Thoracic aorta (tissue), 2 donors: ENCODE measurements around the gene COL6A3. TPM values are rescaled to one million over a fixed set of nuclear protein-coding genes. Genes with fewer than 3 reads are reported as not detected.
"Not testable (repeated sequence)": the region's sequence is repeated elsewhere in the genome, so short reads cannot be mapped to it uniquely, and the experiment has no call there.

ENCODE experiments used
- ATAC-seq: fragments of 150-250 bp; one replicate; pipeline ENCODE4 v1.8.0; 2017; ENCODE audit warnings: low read depth; ENCODE audit not compliant: insufficient number of reproducible peaks, low FRiP score
- DNase-seq: peaks from one replicate; pipeline ENCODE4 v3.0.0-alpha.2; 2020; ENCODE audit warnings: low spot score
- H3K27ac ChIP-seq, 2 donors: fragments of 200-600 bp; sonication (generic); 1 replicate in 1 of 2; 2 replicates in 1 of 2; pipeline ENCODE4 v1.5.1; 2016; ENCODE audit warnings: mild to moderate bottlenecking in 2 of 2, moderate library complexity in 2 of 2
- H3K27me3 ChIP-seq: fragments of 200-600 bp; sonication (generic); replicated peaks from 2 replicates; pipeline ENCODE4 v1.6.0; 2016; ENCODE audit warnings: mild to moderate bottlenecking; ENCODE audit not compliant: insufficient read depth
- H3K36me3 ChIP-seq: fragments of 200-600 bp; sonication (generic); one replicate; pipeline ENCODE4 v1.5.1; 2016
- H3K4me1 ChIP-seq, 2 donors: fragments of 200-600 bp; sonication (generic); 1 replicate in 1 of 2; 2 replicates in 1 of 2; pipeline versions ENCODE4 v1.5.1 to v1.6.0; 2016; ENCODE audit warnings: low read depth in 2 of 2, mild to moderate bottlenecking in 1 of 2; ENCODE audit not compliant: control insufficient read depth in 1 of 2
- H3K4me3 ChIP-seq: fragments of 200-600 bp; sonication (generic); 2 replicates; pipeline ENCODE4 v1.5.1; 2016; ENCODE audit warnings: mild to moderate bottlenecking
- H3K9me3 ChIP-seq: fragments of 200-600 bp; sonication (generic); 2 replicates; pipeline ENCODE4 v1.5.1; 2016
- total RNA-seq, 2 donors: library from RNA; depleted of rRNA; stranded (reverse); fragments of >200 nt; gene quantifications; one replicate each; pipeline versions ENCODE4 v1.1.0 to v1.2.3, GENCODE V29; 2016
- TF ChIP-seq, protein P1 (sequence below): fragments of 200-600 bp; sonication (generic); IDR thresholded peaks from one replicate; pipeline ENCODE4 v1.5.1; 2019; ENCODE audit warnings: antibody characterized with exemption

The COL6A3 gene
- total RNA-seq, 2 donors from 2014 or later: 118 to 155 TPM

DNA sequence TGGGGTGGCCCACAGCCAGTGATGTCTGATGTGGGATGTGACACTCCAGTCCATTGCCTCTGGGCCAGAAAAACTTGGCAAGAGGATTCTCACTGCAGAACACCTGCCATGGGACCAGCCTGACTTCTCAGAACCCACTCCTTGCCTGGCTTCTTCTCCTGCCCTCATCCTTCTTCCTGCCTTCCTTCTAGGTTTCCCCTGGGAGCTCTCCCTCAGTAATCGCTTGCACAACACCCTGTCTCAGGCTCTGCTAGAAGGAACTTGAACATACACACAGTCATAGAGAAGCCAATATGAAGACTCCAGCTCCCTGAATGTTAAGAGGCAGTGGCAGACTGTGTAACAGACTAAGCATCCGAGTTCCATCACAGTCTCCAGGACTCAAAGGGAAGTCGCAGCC, 4.3 kb upstream of the COL6A3 start:
- no peak for ATAC-seq
- TF ChIP-seq, protein P1, sequence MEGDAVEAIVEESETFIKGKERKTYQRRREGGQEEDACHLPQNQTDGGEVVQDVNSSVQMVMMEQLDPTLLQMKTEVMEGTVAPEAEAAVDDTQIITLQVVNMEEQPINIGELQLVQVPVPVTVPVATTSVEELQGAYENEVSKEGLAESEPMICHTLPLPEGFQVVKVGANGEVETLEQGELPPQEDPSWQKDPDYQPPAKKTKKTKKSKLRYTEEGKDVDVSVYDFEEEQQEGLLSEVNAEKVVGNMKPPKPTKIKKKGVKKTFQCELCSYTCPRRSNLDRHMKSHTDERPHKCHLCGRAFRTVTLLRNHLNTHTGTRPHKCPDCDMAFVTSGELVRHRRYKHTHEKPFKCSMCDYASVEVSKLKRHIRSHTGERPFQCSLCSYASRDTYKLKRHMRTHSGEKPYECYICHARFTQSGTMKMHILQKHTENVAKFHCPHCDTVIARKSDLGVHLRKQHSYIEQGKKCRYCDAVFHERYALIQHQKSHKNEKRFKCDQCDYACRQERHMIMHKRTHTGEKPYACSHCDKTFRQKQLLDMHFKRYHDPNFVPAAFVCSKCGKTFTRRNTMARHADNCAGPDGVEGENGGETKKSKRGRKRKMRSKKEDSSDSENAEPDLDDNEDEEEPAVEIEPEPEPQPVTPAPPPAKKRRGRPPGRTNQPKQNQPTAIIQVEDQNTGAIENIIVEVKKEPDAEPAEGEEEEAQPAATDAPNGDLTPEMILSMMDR: no peak

GRCh38 chr2:237412988-237413776, 782 bp downstream of the COL6A3 start:
- DNase-seq (no peak), ATAC-seq (no peak)
- H3K27ac ChIP-seq: peak overlapping the region; percentile 46 to 77
- H3K9me3 ChIP-seq: no peaks in the 10 kb centered on the region
- TF ChIP-seq, protein P1: no peak
- peaks cover 9 to 52% of the 10 kb centered on the region in 2 donors for H3K4me1 ChIP-seq
- peak overlapping the region; percentile 74 for H3K4me3 ChIP-seq
- no peaks in the 10 kb centered on the region for H3K36me3 ChIP-seq
- H3K27me3 ChIP-seq: no peaks in the 10 kb centered on the region

More for the DNA sequence above, 4.3 kb upstream of the COL6A3 start:
- H3K27ac ChIP-seq: no peak overlapping the region
- H3K4me3 ChIP-seq: no peak overlapping the region
- peaks cover 11 to 18% of the 10 kb centered on the region in 2 donors for H3K4me1 ChIP-seq
- H3K27me3 ChIP-seq: no peaks in the 10 kb centered on the region
- no peaks in the 10 kb centered on the region for H3K36me3 ChIP-seq
- DNase-seq: no peak
- no peaks in the 10 kb centered on the region for H3K9me3 ChIP-seq

DNA sequence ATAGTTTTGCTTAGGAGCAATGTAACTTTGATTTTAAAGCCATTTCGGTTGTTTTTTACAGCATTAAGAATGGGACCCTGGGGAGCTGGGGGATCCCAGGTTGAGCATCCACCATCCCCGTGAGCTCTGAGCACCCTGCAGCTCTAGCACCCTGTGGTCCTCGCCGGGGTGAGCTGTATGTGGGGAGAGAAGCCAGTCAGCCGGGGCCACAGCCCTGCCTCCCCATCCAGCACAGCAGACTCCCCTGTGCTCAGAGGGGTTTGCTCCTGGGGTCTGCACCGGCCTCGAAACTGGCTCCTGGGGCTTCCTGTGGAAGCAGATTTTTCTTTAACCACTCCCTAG, 1.3 kb downstream of the COL6A3 start:
- TF ChIP-seq, protein P1: no peak
- Histone ChIP-seq H3K36me3 (no peaks in the 10 kb centered on the region), H3K4me1 (peaks cover 12 to 57% of the 10 kb centered on the region in 2 donors), H3K27me3 (no peaks in the 10 kb centered on the region), H3K4me3 (peak overlapping the region; percentile 74), H3K27ac (peak overlapping the region; percentile 46 to 77), H3K9me3 (no peaks in the 10 kb centered on the region)
- DNase-seq (no peak), ATAC-seq (no peak)

DNA sequence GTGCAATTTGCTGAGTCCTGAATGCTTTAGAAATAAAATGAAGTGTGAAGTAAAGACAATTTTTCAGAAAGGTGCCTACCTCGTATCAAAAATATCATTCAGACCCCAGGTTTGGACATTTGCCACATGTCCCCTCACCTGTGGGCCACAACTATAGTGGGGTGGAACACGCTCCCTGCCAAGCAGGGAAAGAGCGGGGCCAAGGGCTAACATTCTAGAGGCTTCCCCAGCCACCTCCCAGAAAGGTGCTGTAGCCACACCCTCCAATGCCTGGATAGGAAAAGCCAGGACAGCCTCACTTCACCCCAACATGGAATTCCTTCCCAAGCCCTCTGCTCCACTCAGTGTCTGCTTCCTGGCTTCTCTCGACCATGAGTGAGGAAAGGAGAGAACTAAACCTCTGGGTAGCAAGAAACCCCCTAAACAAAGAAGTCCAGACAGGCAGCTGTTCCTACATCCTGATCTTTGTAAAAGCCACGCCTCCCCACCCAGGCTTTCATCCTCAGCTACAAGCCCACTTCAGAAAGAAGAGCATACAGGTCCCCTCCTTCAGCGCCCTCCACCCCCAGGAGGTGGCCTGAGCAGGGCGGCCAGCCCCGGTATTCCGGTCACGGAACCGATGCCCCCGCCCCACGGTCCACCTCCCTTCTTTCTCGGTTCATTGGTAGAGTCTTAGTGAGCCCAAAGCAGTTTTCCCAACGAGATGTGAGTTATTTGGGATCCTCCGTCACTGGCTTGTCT, 2.1 kb downstream of the COL6A3 start:
- Histone ChIP-seq H3K4me1 (peaks cover 12 to 64% of the 10 kb centered on the region in 2 donors), H3K36me3 (no peaks in the 10 kb centered on the region), H3K27me3 (no peaks in the 10 kb centered on the region), H3K27ac (peak overlapping the region; percentile 46 to 77), H3K4me3 (peak overlapping the region; percentile 74), H3K9me3 (no peaks in the 10 kb centered on the region)
- ATAC-seq (no peak), DNase-seq (no peak)
- TF ChIP-seq, protein P1: no peak

GRCh38 chr2:237411092-237411601, 2.8 kb downstream of the COL6A3 start:
- DNase-seq (no peak), ATAC-seq (no peak)
- no peaks in the 10 kb centered on the region for H3K36me3 ChIP-seq
- peak overlapping the region; percentile 74 for H3K4me3 ChIP-seq
- H3K4me1 ChIP-seq: peaks cover 12 to 64% of the 10 kb centered on the region in 2 donors
- H3K27me3 ChIP-seq: no peaks in the 10 kb centered on the region
- no peaks in the 10 kb centered on the region for H3K9me3 ChIP-seq
- TF ChIP-seq, protein P1: no peak
- H3K27ac ChIP-seq: peak overlapping the region; percentile 46 to 77

GRCh38 chr2:237409263-237409662, 4.7 kb downstream of the COL6A3 start:
- not testable (repeated sequence) for ATAC-seq, H3K27me3 ChIP-seq, H3K27ac ChIP-seq, DNase-seq, H3K9me3 ChIP-seq, H3K4me3 ChIP-seq, H3K36me3 ChIP-seq
- H3K4me1 ChIP-seq: peaks cover 12 to 58% of the 10 kb centered on the region in 2 donors
